GM10266 (cell line): Measurements from ENCODE around the gene SNX15.
"Not testable (repeated sequence)": the region's sequence is repeated elsewhere in the genome, so short reads cannot be mapped to it uniquely, and the experiment has no call there.

Experiments used
- DNase-seq: peaks from one replicate; pipeline ENCODE4 v3.0.0; 2012; ENCODE audit errors: extremely low spot score
- CTCF ChIP-seq: IDR thresholded peaks from 2 replicates; pipeline ENCODE4 v1.5.1; 2012; ENCODE audit warnings: mild to moderate bottlenecking, low read depth; ENCODE audit not compliant: control insufficient read depth, insufficient read depth; ENCODE audit errors: missing control alignments

The SNX15 gene

GRCh38 chr11:65019824-65020223 lies 7.4 kb upstream of the SNX15 start:
- no peak for TF ChIP-seq CTCF
- no peak for DNase-seq

- DNase-seq = no peak
- TF ChIP-seq CTCF = no peak
Observed at GRCh38 chr11:65021003-65021402, 6.2 kb upstream of the SNX15 start.

GRCh38 chr11:65021509-65021908 lies 5.7 kb upstream of the SNX15 start:
- no peak for TF ChIP-seq CTCF

GRCh38 chr11:65023502-65023901 lies 3.7 kb upstream of the SNX15 start:
- not testable (repeated sequence) for DNase-seq

More at GRCh38 chr11:65021509-65021908, 5.7 kb upstream of the SNX15 start:
- DNase-seq = no peak

- TF ChIP-seq CTCF = no peak
Observed at GRCh38 chr11:65026810-65027209, 429 bp upstream of the SNX15 start.

GRCh38 chr11:65032216-65032615 lies 5.0 kb downstream of the SNX15 start:
- no peak for TF ChIP-seq CTCF
- DNase-seq = no peak

More at GRCh38 chr11:65026810-65027209, 429 bp upstream of the SNX15 start:
- DNase-seq = no peak

GRCh38 chr11:65034423-65034822 lies 7.2 kb downstream of the SNX15 start:
- TF ChIP-seq CTCF = no peak
- no peak for DNase-seq

GRCh38 chr11:65035579-65035978 lies 8.3 kb downstream of the SNX15 start:
- no peak for TF ChIP-seq CTCF
- DNase-seq = no peak
